ENCODE data around the gene BBX. TPM values are rescaled to one million over a fixed set of nuclear protein-coding genes. Genes with fewer than 3 reads are reported as not detected.

Gene BBX
- total and polyA plus RNA-seq, 4 donors, result 4.7 to 25.1 (median 20.5) TPM

DNA sequence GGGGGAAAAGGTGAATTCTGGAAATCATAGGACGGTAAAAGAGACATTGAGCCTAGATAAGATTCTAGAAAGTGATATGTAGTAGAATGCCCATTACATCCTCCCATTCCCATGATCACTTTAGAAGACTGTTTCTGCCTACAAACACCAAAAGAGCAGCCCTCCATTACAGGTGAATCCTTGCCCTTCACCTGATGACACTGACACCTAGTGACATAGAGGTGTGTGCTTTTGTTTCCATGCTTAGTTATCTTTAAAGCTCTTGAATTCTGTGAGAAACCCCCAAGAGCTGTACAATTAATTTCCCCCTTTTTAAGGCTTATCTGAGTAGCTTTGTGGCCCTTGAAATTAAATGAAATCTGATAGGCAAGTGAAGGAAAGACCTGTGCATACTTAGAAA, 8.3 kb upstream of the BBX start:
- H3K36me3 ChIP-seq (ENCODE audit: control insufficient read depth in 4 of 4, insufficient read depth in 3 of 4, low read depth in 1 of 4, low read length in 3 of 4), result no peaks in the 10 kb centered on the region
- no peak overlapping the region for H3K4me3 ChIP-seq (ENCODE audit: low read depth in 1 of 3, low read length in 3 of 3)
- H3K9me3 ChIP-seq (ENCODE audit: control insufficient read depth in 4 of 4, low read length in 3 of 4), result no peaks in the 10 kb centered on the region
- no peak for DNase-seq (ENCODE audit: low spot score)
- TF ChIP-seq JUND (IDR thresholded peaks at IDR 0.05) (no peak), RXRA (IDR thresholded peaks at IDR 0.05) (no peak), EGR1 (IDR thresholded peaks at IDR 0.05; ENCODE audit: low read depth in 2 of 2) (no peak), RAD21 (IDR thresholded peaks at IDR 0.05) (no peak), FOXA1 (IDR thresholded peaks at IDR 0.05) (no peak), NR2F2 (IDR thresholded peaks at IDR 0.05) (no peak), YY1 (IDR thresholded peaks at IDR 0.05) (no peak)
- TF ChIP-seq, protein P1, sequence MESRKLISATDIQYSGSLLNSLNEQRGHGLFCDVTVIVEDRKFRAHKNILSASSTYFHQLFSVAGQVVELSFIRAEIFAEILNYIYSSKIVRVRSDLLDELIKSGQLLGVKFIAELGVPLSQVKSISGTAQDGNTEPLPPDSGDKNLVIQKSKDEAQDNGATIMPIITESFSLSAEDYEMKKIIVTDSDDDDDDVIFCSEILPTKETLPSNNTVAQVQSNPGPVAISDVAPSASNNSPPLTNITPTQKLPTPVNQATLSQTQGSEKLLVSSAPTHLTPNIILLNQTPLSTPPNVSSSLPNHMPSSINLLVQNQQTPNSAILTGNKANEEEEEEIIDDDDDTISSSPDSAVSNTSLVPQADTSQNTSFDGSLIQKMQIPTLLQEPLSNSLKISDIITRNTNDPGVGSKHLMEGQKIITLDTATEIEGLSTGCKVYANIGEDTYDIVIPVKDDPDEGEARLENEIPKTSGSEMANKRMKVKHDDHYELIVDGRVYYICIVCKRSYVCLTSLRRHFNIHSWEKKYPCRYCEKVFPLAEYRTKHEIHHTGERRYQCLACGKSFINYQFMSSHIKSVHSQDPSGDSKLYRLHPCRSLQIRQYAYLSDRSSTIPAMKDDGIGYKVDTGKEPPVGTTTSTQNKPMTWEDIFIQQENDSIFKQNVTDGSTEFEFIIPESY (IDR thresholded peaks at IDR 0.05), result no peak
- WGBS, result 95% methylated on average over 1 of the region's 1 CpG
- H3K4me1 ChIP-seq (ENCODE audit: control insufficient read depth in 4 of 4, insufficient read depth in 4 of 4, low read length in 3 of 4), result no peaks in the 10 kb centered on the region
- H3K9ac ChIP-seq (ENCODE audit: low read depth in 1 of 2, low read length in 2 of 2), result no peak overlapping the region
- H3K27ac ChIP-seq (ENCODE audit: low read depth in 1 of 2, low read length in 2 of 2), result no peak overlapping the region
- H3K27me3 ChIP-seq (ENCODE audit: control insufficient read depth in 4 of 4, insufficient read depth in 4 of 4, low read length in 3 of 4), result no peaks in the 10 kb centered on the region

DNA sequence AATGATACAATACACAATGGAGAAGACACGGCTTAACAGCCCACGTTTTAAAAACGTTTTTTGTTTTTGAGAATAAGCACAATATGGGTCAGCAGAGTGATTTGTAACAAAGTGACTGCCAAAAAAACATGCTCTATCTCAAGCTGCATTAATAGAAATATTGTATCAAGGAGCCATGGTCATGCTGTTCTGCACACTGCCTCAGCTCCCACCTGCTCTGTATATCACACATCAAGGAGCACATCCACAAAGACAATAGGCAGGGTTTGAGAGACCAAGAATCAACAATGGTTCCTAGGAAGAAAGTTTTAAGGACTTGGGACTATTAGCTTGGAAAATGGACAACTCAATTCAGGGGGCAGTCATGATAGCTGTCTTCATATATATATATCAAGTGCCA, 6.3 kb upstream of the BBX start:
- no peak for DNase-seq (ENCODE audit: low spot score)
- no peak for TF ChIP-seq JUND (IDR thresholded peaks at IDR 0.05)
- TF ChIP-seq, protein P2, sequence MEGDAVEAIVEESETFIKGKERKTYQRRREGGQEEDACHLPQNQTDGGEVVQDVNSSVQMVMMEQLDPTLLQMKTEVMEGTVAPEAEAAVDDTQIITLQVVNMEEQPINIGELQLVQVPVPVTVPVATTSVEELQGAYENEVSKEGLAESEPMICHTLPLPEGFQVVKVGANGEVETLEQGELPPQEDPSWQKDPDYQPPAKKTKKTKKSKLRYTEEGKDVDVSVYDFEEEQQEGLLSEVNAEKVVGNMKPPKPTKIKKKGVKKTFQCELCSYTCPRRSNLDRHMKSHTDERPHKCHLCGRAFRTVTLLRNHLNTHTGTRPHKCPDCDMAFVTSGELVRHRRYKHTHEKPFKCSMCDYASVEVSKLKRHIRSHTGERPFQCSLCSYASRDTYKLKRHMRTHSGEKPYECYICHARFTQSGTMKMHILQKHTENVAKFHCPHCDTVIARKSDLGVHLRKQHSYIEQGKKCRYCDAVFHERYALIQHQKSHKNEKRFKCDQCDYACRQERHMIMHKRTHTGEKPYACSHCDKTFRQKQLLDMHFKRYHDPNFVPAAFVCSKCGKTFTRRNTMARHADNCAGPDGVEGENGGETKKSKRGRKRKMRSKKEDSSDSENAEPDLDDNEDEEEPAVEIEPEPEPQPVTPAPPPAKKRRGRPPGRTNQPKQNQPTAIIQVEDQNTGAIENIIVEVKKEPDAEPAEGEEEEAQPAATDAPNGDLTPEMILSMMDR (IDR thresholded peaks at IDR 0.05; ENCODE audit: low read depth, low read length, missing input control), result no peak
- TF ChIP-seq FOXA2 (IDR thresholded peaks at IDR 0.05), result no peak
- TF ChIP-seq RAD21 (IDR thresholded peaks at IDR 0.05), result no peak
- TF ChIP-seq HNF4G (IDR thresholded peaks at IDR 0.05), result no peak
- TF ChIP-seq RXRA (IDR thresholded peaks at IDR 0.05), result no peak
- no peak for TF ChIP-seq EGR1 (IDR thresholded peaks at IDR 0.05; ENCODE audit: low read depth in 2 of 2)
- TF ChIP-seq, protein P1 (IDR thresholded peaks at IDR 0.05), result no peak
- no peak for TF ChIP-seq FOXA1 (IDR thresholded peaks at IDR 0.05)
- no peak for TF ChIP-seq GABPA (IDR thresholded peaks at IDR 0.05 in 1 of 2, conservative IDR thresholded peaks at IDR 0.05 in 1 of 2)
- no peak overlapping the region for H3K27ac ChIP-seq (ENCODE audit: low read depth in 1 of 2, low read length in 2 of 2)
- H3K4me3 ChIP-seq (ENCODE audit: low read depth in 1 of 3, low read length in 3 of 3), result no peak overlapping the region
- no peak overlapping the region for H3K9ac ChIP-seq (ENCODE audit: low read depth in 1 of 2, low read length in 2 of 2)
- no peaks in the 10 kb centered on the region for H3K9me3 ChIP-seq (ENCODE audit: control insufficient read depth in 4 of 4, low read length in 3 of 4)
- no peaks in the 10 kb centered on the region for H3K27me3 ChIP-seq (ENCODE audit: control insufficient read depth in 4 of 4, insufficient read depth in 4 of 4, low read length in 3 of 4)
- H3K36me3 ChIP-seq (ENCODE audit: control insufficient read depth in 4 of 4, insufficient read depth in 3 of 4, low read depth in 1 of 4, low read length in 3 of 4), result no peaks in the 10 kb centered on the region
- 56% methylated on average over 3 of the region's 3 CpGs for WGBS
- no peaks in the 10 kb centered on the region for H3K4me1 ChIP-seq (ENCODE audit: control insufficient read depth in 4 of 4, insufficient read depth in 4 of 4, low read length in 3 of 4)

DNA sequence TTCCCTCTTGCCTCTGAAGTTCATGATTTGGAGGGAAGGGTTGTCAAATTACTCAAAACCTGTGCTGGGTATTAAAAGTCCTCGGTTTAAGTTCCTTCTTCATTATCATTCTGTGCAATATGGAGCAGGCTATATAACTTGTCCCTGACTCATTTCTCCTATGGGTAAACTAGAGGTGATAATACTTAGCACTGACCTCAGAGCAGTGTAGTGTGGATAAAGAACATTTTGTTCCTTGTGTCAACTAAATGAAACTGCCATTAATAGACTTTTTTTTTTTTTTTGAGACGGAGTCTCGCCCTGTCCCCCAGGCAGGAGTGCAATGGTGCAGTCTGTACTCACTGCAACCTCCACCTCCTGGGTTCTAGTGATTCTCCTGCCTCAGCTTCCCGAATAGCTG, 2.2 kb upstream of the BBX start:
- H3K9me3 ChIP-seq (ENCODE audit: control insufficient read depth in 4 of 4, low read length in 3 of 4), result no peaks in the 10 kb centered on the region
- H3K27ac ChIP-seq (ENCODE audit: low read depth in 1 of 2, low read length in 2 of 2), result no peak overlapping the region
- WGBS, result 94% methylated on average over 4 of the region's 4 CpGs
- peaks cover 0 to 1% (median 0%) of the 10 kb centered on the region in 4 donors for H3K36me3 ChIP-seq (ENCODE audit: control insufficient read depth in 4 of 4, insufficient read depth in 3 of 4, low read depth in 1 of 4, low read length in 3 of 4)
- no peaks in the 10 kb centered on the region for H3K27me3 ChIP-seq (ENCODE audit: control insufficient read depth in 4 of 4, insufficient read depth in 4 of 4, low read length in 3 of 4)
- peaks cover 2 to 6% (median 4%) of the 10 kb centered on the region in 4 donors for H3K4me1 ChIP-seq (ENCODE audit: control insufficient read depth in 4 of 4, insufficient read depth in 4 of 4, low read length in 3 of 4)
- no peak for DNase-seq (ENCODE audit: low spot score)
- H3K9ac ChIP-seq (ENCODE audit: low read depth in 1 of 2, low read length in 2 of 2), result no peak overlapping the region
- no peak overlapping the region for H3K4me3 ChIP-seq (ENCODE audit: low read depth in 1 of 3, low read length in 3 of 3)
- no peak for TF ChIP-seq TAF1 (conservative IDR thresholded peaks at IDR 0.05)
- TF ChIP-seq, protein P2 (IDR thresholded peaks at IDR 0.05; ENCODE audit: low read depth, low read length, missing input control), result no peak
- TF ChIP-seq SP1 (IDR thresholded peaks at IDR 0.05), result no peak
- TF ChIP-seq, protein P3, sequence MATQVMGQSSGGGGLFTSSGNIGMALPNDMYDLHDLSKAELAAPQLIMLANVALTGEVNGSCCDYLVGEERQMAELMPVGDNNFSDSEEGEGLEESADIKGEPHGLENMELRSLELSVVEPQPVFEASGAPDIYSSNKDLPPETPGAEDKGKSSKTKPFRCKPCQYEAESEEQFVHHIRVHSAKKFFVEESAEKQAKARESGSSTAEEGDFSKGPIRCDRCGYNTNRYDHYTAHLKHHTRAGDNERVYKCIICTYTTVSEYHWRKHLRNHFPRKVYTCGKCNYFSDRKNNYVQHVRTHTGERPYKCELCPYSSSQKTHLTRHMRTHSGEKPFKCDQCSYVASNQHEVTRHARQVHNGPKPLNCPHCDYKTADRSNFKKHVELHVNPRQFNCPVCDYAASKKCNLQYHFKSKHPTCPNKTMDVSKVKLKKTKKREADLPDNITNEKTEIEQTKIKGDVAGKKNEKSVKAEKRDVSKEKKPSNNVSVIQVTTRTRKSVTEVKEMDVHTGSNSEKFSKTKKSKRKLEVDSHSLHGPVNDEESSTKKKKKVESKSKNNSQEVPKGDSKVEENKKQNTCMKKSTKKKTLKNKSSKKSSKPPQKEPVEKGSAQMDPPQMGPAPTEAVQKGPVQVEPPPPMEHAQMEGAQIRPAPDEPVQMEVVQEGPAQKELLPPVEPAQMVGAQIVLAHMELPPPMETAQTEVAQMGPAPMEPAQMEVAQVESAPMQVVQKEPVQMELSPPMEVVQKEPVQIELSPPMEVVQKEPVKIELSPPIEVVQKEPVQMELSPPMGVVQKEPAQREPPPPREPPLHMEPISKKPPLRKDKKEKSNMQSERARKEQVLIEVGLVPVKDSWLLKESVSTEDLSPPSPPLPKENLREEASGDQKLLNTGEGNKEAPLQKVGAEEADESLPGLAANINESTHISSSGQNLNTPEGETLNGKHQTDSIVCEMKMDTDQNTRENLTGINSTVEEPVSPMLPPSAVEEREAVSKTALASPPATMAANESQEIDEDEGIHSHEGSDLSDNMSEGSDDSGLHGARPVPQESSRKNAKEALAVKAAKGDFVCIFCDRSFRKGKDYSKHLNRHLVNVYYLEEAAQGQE (IDR thresholded peaks at IDR 0.05), result no peak
